WI38 (cell line): Measurements from ENCODE around the gene MIA3.
A peak's percentile ranks its signal among the peaks of the same experiment; 100 is the strongest.

Experiments
- H3K4me3 ChIP-seq: 2 replicates; pipeline ENCODE4 v1.5.1; 2011; ENCODE audit warnings: low read depth, mild to moderate bottlenecking, control low read depth, low read length
- TF ChIP-seq, protein P1 (sequence below): IDR thresholded peaks from 2 replicates; pipeline ENCODE4 v1.5.1; 2012; ENCODE audit warnings: low read depth, mild to moderate bottlenecking, control low read depth, low read length

MIA3 gene

GRCh38 chr1:222702210-222702609 is 84.3 kb downstream of the MIA3 start:
- no peak overlapping the region for H3K4me3 ChIP-seq
- TF ChIP-seq, protein P1, sequence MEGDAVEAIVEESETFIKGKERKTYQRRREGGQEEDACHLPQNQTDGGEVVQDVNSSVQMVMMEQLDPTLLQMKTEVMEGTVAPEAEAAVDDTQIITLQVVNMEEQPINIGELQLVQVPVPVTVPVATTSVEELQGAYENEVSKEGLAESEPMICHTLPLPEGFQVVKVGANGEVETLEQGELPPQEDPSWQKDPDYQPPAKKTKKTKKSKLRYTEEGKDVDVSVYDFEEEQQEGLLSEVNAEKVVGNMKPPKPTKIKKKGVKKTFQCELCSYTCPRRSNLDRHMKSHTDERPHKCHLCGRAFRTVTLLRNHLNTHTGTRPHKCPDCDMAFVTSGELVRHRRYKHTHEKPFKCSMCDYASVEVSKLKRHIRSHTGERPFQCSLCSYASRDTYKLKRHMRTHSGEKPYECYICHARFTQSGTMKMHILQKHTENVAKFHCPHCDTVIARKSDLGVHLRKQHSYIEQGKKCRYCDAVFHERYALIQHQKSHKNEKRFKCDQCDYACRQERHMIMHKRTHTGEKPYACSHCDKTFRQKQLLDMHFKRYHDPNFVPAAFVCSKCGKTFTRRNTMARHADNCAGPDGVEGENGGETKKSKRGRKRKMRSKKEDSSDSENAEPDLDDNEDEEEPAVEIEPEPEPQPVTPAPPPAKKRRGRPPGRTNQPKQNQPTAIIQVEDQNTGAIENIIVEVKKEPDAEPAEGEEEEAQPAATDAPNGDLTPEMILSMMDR: no peak

DNA sequence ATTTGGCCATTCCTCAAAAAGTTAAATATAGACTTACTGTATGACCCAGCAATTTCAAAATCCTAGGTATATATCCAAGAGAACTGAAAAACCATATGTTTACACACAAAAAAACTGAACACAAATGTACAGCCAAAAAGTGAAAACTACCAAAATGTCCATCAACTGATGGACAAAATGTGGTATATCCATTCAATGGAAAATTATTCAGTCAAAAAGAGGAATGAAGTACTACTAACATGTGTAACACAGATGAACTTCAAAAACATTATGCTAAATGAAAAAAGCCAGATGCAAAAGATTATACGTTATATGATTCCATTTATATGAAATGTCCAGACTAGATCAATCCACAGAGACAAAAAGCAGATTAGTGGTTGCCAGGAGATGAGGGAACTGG is 86.4 kb downstream of the MIA3 start:
- no peak overlapping the region for H3K4me3 ChIP-seq
- TF ChIP-seq, protein P1: no peak

DNA sequence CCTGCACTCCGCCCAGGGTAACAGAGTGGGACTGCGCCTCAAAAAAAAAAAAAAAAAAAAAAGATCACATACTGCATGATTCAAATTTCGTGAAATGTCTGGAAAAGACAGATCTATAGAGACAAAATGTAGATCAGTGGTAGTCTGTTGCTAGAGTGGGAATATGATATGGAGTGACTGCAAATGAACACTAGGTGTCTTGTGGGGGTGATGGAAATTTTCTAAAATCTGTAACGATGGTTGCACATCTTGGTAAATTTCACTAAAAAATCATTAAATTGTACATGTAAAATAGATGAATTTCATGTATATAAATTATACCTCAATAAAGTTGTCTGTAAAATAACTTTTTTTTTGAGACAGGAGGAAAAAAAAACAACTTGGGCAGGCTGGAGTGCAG is 88.9 kb downstream of the MIA3 start:
- no peak overlapping the region for H3K4me3 ChIP-seq
- TF ChIP-seq, protein P1: no peak

GRCh38 chr1:222709700-222710153 is 91.8 kb downstream of the MIA3 start:
- no peak overlapping the region; the same call in 1 of the 2 replicates for H3K4me3 ChIP-seq

GRCh38 chr1:222711319-222712252 is 93.7 kb downstream of the MIA3 start:
- H3K4me3 ChIP-seq: peak overlapping the region; percentile 99
- TF ChIP-seq, protein P1: no peak

More at GRCh38 chr1:222709700-222710153, 91.8 kb downstream of the MIA3 start:
- TF ChIP-seq, protein P1: no peak

DNA sequence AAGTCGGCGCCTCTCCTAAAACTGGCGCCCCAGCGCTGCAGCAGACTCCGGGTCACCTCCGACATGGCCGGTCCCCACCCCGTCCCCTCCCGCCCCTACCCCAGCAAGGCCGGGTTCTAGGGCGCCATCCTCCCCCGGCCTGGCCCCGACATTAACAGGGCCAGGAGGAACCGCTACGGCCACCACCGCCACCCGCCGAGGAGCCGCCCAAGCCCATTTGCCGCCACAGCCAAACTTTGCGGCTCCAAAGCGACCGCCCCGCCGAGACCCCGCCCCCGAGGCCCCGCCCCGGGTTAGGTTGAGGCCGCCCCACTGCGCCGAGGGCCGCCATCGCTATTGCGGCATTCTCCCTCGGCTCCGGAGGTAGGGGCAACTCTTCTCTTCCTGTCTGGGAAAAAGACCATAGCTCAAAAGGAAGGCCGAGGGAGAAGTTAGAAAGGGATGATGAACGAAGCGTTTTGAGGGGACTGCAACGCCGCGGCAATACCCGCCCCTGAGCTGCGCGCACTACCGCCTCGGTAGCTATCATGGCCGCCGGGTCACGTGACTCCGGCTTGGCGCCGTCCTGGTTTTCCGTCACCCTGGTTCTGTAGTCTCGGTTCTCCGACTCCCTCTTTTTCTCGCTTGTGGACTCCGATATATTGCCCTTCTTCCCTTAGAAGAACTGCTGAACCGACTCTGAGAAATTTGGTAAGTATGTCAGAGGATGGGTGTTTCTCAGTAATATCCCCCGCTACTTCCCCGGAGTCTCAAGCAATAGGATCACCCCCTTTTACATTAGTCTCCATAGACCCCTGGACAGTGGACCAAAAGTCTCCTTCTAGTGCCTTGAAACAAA is 94.6 kb downstream of the MIA3 start, which contains the start of the genes AIDA and BROX:
Gene AIDA, minus strand, starts transcription at position 239 of the 838 bp plus-strand sequence. Its CDS starts 174 bp downstream, at position 65.
Gene BROX, plus strand, starts transcription at position 312 of the 838 bp plus-strand sequence. CDS start 3,136 bp downstream, outside the sequence.
- TF ChIP-seq, protein P1: no peak
- peak within 1 kb of the TSS; percentile 99 for H3K4me3 ChIP-seq
